ENCODE data around the gene TENM4.

The TENM4 gene

GRCh38 chr11:79117488-79117887 is 323.3 kb downstream of the TENM4 start:
- ATAC-seq, result no peak
- no peak for TF ChIP-seq ESRRG (CRISPR knock-in tag; IDR thresholded peaks at IDR 0.05)
- TF ChIP-seq ARNTL (CRISPR knock-in tag; IDR thresholded peaks at IDR 0.05; ENCODE audit: borderline replicate concordance, low read depth), result no peak
- no peak for TF ChIP-seq POU6F1 (CRISPR knock-in tag; IDR thresholded peaks at IDR 0.05; ENCODE audit: borderline replicate concordance, low read depth)
- TF ChIP-seq PPARA (CRISPR knock-in tag; IDR thresholded peaks at IDR 0.05; ENCODE audit: borderline replicate concordance), result no peak
- no peak for TF ChIP-seq GLIS3 (CRISPR knock-in tag; IDR thresholded peaks at IDR 0.05)
- TF ChIP-seq ISL1 (CRISPR knock-in tag; IDR thresholded peaks at IDR 0.05), result no peak
- no peak for TF ChIP-seq ZNF70 (CRISPR knock-in tag; IDR thresholded peaks at IDR 0.05)
- TF ChIP-seq SNAI2 (CRISPR knock-in tag; IDR thresholded peaks at IDR 0.05), result no peak
- TF ChIP-seq ZC3H10 (CRISPR knock-in tag; IDR thresholded peaks at IDR 0.05), result no peak

GRCh38 chr11:79116600-79116999 is 324.2 kb downstream of the TENM4 start:
- no peak for ATAC-seq
- TF ChIP-seq BACH2 (CRISPR knock-in tag; IDR thresholded peaks at IDR 0.05; ENCODE audit: borderline replicate concordance) (no peak), ZNF70 (CRISPR knock-in tag; IDR thresholded peaks at IDR 0.05) (no peak), CSRNP3 (CRISPR knock-in tag; IDR thresholded peaks at IDR 0.05) (no peak), TOX (CRISPR knock-in tag; IDR thresholded peaks at IDR 0.05; ENCODE audit: borderline replicate concordance) (no peak), OSR1 (CRISPR knock-in tag; IDR thresholded peaks at IDR 0.05) (no peak)

DNA sequence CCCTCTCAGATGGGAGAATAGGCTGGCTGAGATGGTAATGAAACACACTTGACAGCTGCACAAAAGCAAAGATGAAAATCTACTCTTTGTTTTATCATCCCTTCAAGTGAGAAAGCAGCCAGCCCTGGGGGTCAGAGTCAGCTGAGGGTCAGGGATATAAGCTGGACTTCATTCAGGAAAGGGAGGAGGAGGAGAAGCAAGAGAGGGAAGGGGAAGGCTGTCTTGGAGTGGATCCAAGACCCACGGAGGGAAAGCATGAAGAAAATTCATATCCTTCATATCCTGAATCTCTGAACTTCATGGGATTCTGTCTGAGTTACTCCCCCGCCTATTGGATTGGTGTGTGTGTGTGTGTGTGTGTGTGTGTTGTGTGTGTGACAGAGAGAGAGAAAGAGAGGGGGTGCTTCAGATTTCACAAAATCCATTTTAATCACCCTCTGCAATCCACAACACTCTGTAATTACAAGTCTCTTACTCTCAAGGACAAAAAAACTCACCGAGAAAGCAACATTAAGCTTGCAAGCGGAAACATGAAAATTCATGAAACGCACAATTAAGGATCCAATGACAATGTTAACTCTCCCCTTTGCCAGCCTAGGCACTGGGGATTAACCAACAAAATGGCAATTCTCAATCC is 327.7 kb downstream of the TENM4 start:
- TF ChIP-seq TSHZ2 (CRISPR knock-in tag; IDR thresholded peaks at IDR 0.05) (no peak), ZNF565 (CRISPR knock-in tag; conservative IDR thresholded peaks at IDR 0.05; ENCODE audit: low read depth) (no peak), SNAI2 (CRISPR knock-in tag; IDR thresholded peaks at IDR 0.05) (no peak), ZFP30 (CRISPR knock-in tag; IDR thresholded peaks at IDR 0.05) (no peak), ZFP3 (CRISPR knock-in tag; IDR thresholded peaks at IDR 0.05) (no peak)
- ATAC-seq, result no peak; the same call in 2 of the 3 replicates

DNA sequence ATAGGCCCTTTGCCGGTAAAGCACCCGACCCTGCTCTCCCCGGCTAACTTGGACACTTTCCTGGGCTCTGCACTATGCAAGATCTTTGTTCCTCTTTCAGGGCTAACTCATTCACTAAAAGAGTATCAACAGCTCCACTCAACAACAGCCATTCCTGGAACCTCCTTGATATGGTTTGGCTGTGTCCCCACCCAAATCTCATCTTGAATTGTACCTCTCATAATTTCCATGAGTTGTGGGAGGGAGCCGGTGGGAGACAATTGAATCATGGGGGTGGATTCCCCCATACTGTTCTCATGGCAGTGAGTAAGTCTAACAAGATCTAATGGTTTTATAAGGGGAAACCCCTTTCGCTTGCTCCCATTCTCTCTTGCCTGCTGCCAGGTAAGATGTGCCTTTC is 330.0 kb downstream of the TENM4 start:
- ATAC-seq, result no peak
- TF ChIP-seq CREB5 (CRISPR knock-in tag; IDR thresholded peaks at IDR 0.05; ENCODE audit: low read depth), result no peak
- no peak for TF ChIP-seq TOX (CRISPR knock-in tag; IDR thresholded peaks at IDR 0.05; ENCODE audit: borderline replicate concordance)
- TF ChIP-seq CSDC2 (CRISPR knock-in tag; IDR thresholded peaks at IDR 0.05), result no peak
- TF ChIP-seq ARNTL (CRISPR knock-in tag; IDR thresholded peaks at IDR 0.05; ENCODE audit: borderline replicate concordance, low read depth), result no peak
- no peak for TF ChIP-seq TSHZ2 (CRISPR knock-in tag; IDR thresholded peaks at IDR 0.05)
